ENCODE results near the gene BLZF1.

DNA sequence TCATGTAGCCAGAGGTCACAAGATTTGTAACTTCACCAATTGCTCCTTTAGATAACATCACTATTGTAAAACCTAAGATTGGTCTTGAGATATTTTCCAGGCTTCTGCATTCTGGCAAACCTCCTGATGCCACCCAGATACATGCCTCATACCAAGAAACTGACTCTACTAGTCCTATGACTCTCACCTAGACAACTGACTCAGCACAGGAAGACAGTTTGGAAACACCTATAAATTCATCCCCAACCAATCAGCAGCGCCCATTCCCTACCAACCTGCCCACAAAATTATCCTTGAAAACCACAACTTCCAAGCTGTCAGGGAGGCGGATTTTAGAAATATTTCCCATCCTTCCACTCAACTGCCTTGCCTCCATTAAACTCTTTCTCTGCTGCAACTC lies 3.0 kb upstream of the BLZF1 start:
- TF ChIP-seq CTCF (IDR thresholded peaks at IDR 0.05) (no peak), POLR2A (IDR thresholded peaks at IDR 0.05) (no peak), POLR2AphosphoS5 (IDR thresholded peaks at IDR 0.05) (no peak), EP300 (IDR thresholded peaks at IDR 0.05) (no peak)

All from upper lobe of left lung (tissue), 4 donors.